ENCODE measurements around the gene KRTAP9-7.
A peak's percentile ranks its signal among the peaks of the same experiment; 100 is the strongest.

Gene KRTAP9-7

GRCh38 chr17:41322094-41322902 lies 46.8 kb downstream of the KRTAP9-7 start:
- peak; percentile 18 for DNase-seq (ENCODE audit: low read depth)

GRCh38 chr17:41322903-41323895 lies 47.7 kb downstream of the KRTAP9-7 start:
- DNase-seq (ENCODE audit: low read depth): no peak

GRCh38 chr17:41324180-41325075 lies 48.9 kb downstream of the KRTAP9-7 start:
- DNase-seq (ENCODE audit: low read depth): no peak

- DNase-seq (ENCODE audit: low read depth): no peak
These were observed 49.6 kb downstream of the KRTAP9-7 start for GRCh38 chr17:41325126-41325525.

- no peak for DNase-seq (ENCODE audit: low read depth)
These were observed 50.1 kb downstream of the KRTAP9-7 start for GRCh38 chr17:41325611-41326010.
